ENCODE measurements around the gene PAX8. TPM values are rescaled to one million over a fixed set of nuclear protein-coding genes. Genes with fewer than 3 reads are reported as not detected.

Gene PAX8
- total and polyA plus RNA-seq, 2 of the 13 experiments (the other 11 are each of a cell fraction or from before 2014, with no cell fraction given): 1.5 to 8.8 TPM

DNA sequence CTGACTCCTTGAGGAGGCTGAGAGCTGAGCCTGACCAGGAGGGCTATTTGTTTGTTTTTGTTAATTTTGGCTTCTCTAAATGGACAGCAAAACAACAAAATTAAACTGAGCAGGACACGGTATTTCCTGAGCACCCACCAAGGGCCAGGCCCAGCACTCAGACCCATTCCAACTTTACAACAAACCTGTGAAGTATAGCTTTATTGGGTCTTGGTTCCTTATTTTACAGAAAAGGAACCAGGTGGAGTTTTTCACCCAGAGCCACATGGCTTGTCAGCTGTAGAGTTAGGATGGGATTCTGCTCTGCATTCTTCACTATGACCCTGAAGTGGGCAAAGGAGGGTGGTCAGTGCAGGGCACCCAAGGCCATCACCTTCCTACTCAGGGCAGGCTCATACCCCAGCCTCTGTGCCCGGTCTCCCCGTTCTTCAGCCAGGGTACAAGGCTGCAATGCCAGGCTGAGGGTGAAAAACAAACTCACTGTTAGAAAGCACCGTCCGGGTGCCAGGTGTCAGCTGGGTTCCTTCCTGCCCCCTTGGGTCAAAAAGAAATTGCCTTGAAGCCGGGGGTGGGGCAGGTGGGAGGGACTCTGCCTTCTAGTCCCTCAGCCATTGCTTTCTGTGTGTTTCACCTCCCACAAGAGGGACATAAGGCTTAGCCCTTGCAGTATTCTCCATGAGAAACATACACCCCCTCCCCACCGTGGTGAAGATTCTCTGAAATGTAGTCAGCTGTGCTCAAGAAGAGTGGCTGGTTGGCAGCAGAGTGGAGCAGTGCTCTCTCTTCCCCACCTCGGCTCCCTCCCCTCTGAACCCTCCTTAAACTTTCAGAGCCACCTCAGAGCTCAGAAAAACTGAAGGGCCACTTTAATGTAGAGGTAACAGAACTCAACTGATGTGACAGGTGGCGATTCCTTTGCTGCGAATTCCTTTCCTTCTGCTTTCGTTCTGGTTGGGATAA, 102.7 kb downstream of the PAX8 start (continued):
- TF ChIP-seq, protein P1, sequence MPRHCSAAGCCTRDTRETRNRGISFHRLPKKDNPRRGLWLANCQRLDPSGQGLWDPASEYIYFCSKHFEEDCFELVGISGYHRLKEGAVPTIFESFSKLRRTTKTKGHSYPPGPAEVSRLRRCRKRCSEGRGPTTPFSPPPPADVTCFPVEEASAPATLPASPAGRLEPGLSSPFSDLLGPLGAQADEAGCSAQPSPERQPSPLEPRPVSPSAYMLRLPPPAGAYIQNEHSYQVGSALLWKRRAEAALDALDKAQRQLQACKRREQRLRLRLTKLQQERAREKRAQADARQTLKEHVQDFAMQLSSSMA (CRISPR knock-in tag; IDR thresholded peaks at IDR 0.05): no peak
- no peak for TF ChIP-seq ARNT2 (CRISPR knock-in tag; IDR thresholded peaks at IDR 0.05; ENCODE audit: low read depth)
- TF ChIP-seq, protein P2, sequence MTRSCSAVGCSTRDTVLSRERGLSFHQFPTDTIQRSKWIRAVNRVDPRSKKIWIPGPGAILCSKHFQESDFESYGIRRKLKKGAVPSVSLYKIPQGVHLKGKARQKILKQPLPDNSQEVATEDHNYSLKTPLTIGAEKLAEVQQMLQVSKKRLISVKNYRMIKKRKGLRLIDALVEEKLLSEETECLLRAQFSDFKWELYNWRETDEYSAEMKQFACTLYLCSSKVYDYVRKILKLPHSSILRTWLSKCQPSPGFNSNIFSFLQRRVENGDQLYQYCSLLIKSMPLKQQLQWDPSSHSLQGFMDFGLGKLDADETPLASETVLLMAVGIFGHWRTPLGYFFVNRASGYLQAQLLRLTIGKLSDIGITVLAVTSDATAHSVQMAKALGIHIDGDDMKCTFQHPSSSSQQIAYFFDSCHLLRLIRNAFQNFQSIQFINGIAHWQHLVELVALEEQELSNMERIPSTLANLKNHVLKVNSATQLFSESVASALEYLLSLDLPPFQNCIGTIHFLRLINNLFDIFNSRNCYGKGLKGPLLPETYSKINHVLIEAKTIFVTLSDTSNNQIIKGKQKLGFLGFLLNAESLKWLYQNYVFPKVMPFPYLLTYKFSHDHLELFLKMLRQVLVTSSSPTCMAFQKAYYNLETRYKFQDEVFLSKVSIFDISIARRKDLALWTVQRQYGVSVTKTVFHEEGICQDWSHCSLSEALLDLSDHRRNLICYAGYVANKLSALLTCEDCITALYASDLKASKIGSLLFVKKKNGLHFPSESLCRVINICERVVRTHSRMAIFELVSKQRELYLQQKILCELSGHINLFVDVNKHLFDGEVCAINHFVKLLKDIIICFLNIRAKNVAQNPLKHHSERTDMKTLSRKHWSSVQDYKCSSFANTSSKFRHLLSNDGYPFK (CRISPR knock-in tag; IDR thresholded peaks at IDR 0.05; ENCODE audit: borderline replicate concordance): no peak

DNA sequence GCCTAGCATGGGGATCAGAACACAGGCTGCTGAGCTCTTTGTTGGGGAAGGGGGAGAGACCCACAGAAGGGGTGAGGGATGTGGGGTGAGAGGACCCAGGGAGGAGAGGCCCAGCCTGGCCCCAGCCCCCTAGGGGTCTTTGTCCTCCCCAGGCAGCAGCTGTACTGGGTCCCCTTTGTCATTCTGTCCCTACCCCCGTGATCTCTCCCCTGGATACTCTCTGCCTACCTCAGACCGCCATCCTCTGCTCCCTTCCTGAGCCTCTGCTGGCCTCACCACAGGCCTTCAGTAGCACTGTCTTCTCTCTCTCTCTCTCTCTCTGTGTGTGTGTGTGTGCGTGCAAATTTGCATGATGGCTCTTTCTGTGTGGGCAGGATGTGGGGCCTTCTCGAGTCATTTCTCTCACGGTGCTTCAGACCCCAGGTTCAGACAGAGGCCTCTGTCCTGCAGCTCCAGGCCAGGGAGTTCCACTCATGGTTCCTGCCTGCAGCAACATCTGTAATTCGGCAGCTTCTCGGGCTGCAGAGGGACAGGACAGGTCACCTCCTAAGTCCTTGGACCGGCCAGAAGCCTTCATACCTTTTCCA, 103.6 kb downstream of the PAX8 start:
- H2AFZ ChIP-seq (ENCODE audit: low read length): no peak overlapping the region
- H3K27ac ChIP-seq (ENCODE audit: extremely low read length, insufficient read depth, low read length): no peak overlapping the region
- peak overlapping the region in 2 of 3 experiments; percentile 42 to 59; a peak in 1 of 6 replicates for H3K4me3 ChIP-seq (replicated peaks in 1 of 3; ENCODE audit: insufficient read depth in 1 of 3, low read depth in 2 of 3, low read length in 3 of 3)
- DNase-seq (ENCODE audit: low spot score) (no peak), FAIRE-seq (no peak), ATAC-seq (peak; percentile 46)
- H3K4me2 ChIP-seq (ENCODE audit: low read depth, low read length): peak overlapping the region; percentile 63
- no peaks in the 10 kb centered on the region for H3K36me3 ChIP-seq (replicated peaks in 1 of 2; ENCODE audit: control insufficient read depth in 1 of 2, insufficient read depth in 2 of 2, low read length in 2 of 2)
- H3K79me2 ChIP-seq (ENCODE audit: insufficient read depth, low read length): no peaks in the 10 kb centered on the region
- no peaks in the 10 kb centered on the region for H3K9me3 ChIP-seq (ENCODE audit: low read length)
- H3K4me1 ChIP-seq (ENCODE audit: insufficient read depth, low read length): peaks cover 70% of the 10 kb centered on the region
- 40% methylated on average over 8 of the region's 8 CpGs for WGBS (ENCODE audit: low lambda C conversion rate)
- no peaks in the 10 kb centered on the region for H4K20me1 ChIP-seq (ENCODE audit: insufficient read depth, low read length)
- intact Hi-C loops (cut with micrococcal nuclease; ENCODE audit: unreplicated experiment): no loop called here
- in situ Hi-C loops (cut with HindIII; ENCODE audit: extremely low pct_ligation_motif_present, low pct_unique_long_range_greater_than_20kb): no loop called here
- POLR2A ChIA-PET: interaction anchor here (0.9 to 5.2 kb wide), 8 partner anchors 8 to 87 kb away, joined by 3 to 36 read pairs (median 7); partner anchors contain the start of gene IL1RN
- peak overlapping the region; percentile 48; the same call in 1 of the 2 replicates for H3K9ac ChIP-seq (ENCODE audit: insufficient read depth, low read depth, low read length)
- CTCF ChIA-PET (ENCODE audit: low intra/inter-chr PET ratio, low total read pairs): no interaction called here
- BruUV-seq (replicated peaks): no TSS peak
- H3K27me3 ChIP-seq (ENCODE audit: control insufficient read depth in 1 of 2, insufficient read depth in 2 of 2, low read length in 2 of 2): peaks cover 0 to 4% of the 10 kb centered on the region in 2 experiments; a peak in 2 of 5 replicates
- TF ChIP-seq ZNF224 (CRISPR knock-in tag; IDR thresholded peaks at IDR 0.05): peak; percentile 35; the same call in 1 of the 2 replicates
- TF ChIP-seq ZNF670 (CRISPR knock-in tag; IDR thresholded peaks at IDR 0.05; ENCODE audit: borderline replicate concordance): peak; percentile 53; the same call in 1 of the 2 replicates
- TF ChIP-seq, protein P3, sequence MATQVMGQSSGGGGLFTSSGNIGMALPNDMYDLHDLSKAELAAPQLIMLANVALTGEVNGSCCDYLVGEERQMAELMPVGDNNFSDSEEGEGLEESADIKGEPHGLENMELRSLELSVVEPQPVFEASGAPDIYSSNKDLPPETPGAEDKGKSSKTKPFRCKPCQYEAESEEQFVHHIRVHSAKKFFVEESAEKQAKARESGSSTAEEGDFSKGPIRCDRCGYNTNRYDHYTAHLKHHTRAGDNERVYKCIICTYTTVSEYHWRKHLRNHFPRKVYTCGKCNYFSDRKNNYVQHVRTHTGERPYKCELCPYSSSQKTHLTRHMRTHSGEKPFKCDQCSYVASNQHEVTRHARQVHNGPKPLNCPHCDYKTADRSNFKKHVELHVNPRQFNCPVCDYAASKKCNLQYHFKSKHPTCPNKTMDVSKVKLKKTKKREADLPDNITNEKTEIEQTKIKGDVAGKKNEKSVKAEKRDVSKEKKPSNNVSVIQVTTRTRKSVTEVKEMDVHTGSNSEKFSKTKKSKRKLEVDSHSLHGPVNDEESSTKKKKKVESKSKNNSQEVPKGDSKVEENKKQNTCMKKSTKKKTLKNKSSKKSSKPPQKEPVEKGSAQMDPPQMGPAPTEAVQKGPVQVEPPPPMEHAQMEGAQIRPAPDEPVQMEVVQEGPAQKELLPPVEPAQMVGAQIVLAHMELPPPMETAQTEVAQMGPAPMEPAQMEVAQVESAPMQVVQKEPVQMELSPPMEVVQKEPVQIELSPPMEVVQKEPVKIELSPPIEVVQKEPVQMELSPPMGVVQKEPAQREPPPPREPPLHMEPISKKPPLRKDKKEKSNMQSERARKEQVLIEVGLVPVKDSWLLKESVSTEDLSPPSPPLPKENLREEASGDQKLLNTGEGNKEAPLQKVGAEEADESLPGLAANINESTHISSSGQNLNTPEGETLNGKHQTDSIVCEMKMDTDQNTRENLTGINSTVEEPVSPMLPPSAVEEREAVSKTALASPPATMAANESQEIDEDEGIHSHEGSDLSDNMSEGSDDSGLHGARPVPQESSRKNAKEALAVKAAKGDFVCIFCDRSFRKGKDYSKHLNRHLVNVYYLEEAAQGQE (IDR thresholded peaks at IDR 0.05; ENCODE audit: borderline replicate concordance in 1 of 2, low read depth in 1 of 2, low read length in 2 of 2): 0 out of 4 replicates have a peak, but pooled peaks of 1 of the 2 experiments have one; percentile 38
- peak; percentile 69 for TF ChIP-seq ZFX (CRISPR knock-in tag; IDR thresholded peaks at IDR 0.05; ENCODE audit: low read depth)
- TF ChIP-seq HOXA7 (CRISPR knock-in tag; IDR thresholded peaks at IDR 0.05): no peak
- TF ChIP-seq, protein P4, sequence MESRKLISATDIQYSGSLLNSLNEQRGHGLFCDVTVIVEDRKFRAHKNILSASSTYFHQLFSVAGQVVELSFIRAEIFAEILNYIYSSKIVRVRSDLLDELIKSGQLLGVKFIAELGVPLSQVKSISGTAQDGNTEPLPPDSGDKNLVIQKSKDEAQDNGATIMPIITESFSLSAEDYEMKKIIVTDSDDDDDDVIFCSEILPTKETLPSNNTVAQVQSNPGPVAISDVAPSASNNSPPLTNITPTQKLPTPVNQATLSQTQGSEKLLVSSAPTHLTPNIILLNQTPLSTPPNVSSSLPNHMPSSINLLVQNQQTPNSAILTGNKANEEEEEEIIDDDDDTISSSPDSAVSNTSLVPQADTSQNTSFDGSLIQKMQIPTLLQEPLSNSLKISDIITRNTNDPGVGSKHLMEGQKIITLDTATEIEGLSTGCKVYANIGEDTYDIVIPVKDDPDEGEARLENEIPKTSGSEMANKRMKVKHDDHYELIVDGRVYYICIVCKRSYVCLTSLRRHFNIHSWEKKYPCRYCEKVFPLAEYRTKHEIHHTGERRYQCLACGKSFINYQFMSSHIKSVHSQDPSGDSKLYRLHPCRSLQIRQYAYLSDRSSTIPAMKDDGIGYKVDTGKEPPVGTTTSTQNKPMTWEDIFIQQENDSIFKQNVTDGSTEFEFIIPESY (CRISPR knock-in tag; IDR thresholded peaks at IDR 0.05): peak; percentile 58; the same call in 1 of the 2 replicates
